HepG2 (cell line): ENCODE results near the gene NEAT1. TPM values are rescaled to one million over a fixed set of nuclear protein-coding genes. Genes with fewer than 3 reads are reported as not detected.

Experiments used
- AFF4 ChIP-seq: sonication (generic); formaldehyde crosslinking; IDR thresholded peaks from 2 replicates; pipeline ENCODE4 v1.4.0; 2020; ENCODE audit warnings: missing genetic modification reagents
- ARID5B ChIP-seq: IDR thresholded peaks from 2 replicates; pipeline ENCODE4 v1.4.0; 2020; ENCODE audit warnings: mild to moderate bottlenecking, missing genetic modification reagents
- CHD4 ChIP-seq: fragments of 200-600 bp; sonication (generic); IDR thresholded peaks from 2 replicates; pipeline ENCODE4 v1.7.0; 2017; ENCODE audit warnings: mild to moderate bottlenecking, low read length, borderline replicate concordance
- ERF ChIP-seq: IDR thresholded peaks from 2 replicates; pipeline ENCODE4 v1.6.1; 2018; ENCODE audit warnings: missing biosample characterization, missing genetic modification reagents
- HIC2 ChIP-seq: sonication (generic); formaldehyde crosslinking; IDR thresholded peaks from 2 replicates; pipeline ENCODE4 v1.9.0; 2022; ENCODE audit warnings: low read depth, missing genetic modification reagents
- KAT7 ChIP-seq: IDR thresholded peaks from 2 replicates; pipeline ENCODE4 v1.6.1; 2018; ENCODE audit warnings: borderline replicate concordance, missing compliant biosample characterization
- NONO ChIP-seq, 2 experiments: fragments of 450-650 bp in 1 of 2; sonication (generic) in 1 of 2; formaldehyde crosslinking in 1 of 2; IDR thresholded peaks in 1 of 2; conservative IDR thresholded peaks in 1 of 2; 2 replicates each; pipeline versions ENCODE4 v1.6.1 to v1.8.0; 2017 to 2022; ENCODE audit warnings: mild to moderate bottlenecking in 1 of 2, missing genetic modification reagents in 1 of 2, moderate library complexity in 1 of 2
- POGK ChIP-seq: sonication (generic); formaldehyde crosslinking; conservative IDR thresholded peaks from 2 replicates; pipeline ENCODE4 v1.8.0; 2022; ENCODE audit warnings: mild to moderate bottlenecking, moderate library complexity, missing genetic modification reagents
- POLR2G ChIP-seq: fragments of 200-400 bp; formaldehyde crosslinking; IDR thresholded peaks from 2 replicates; pipeline ENCODE4 v1.6.1; 2018; ENCODE audit warnings: mild to moderate bottlenecking, low read depth, low read length, moderate library complexity
- ZBTB7B ChIP-seq: sonication (generic); formaldehyde crosslinking; IDR thresholded peaks from 2 replicates; pipeline ENCODE4 v1.4.0; 2020; ENCODE audit warnings: missing genetic modification reagents
- ZC3H4 ChIP-seq: sonication (generic); formaldehyde crosslinking; IDR thresholded peaks from 2 replicates; pipeline ENCODE4 v1.4.0; 2020; ENCODE audit warnings: missing genetic modification reagents, borderline replicate concordance
- ZNF232 ChIP-seq: sonication (generic); formaldehyde crosslinking; IDR thresholded peaks from 2 replicates; pipeline ENCODE4 v1.4.0; 2020; ENCODE audit warnings: missing genetic modification reagents, borderline replicate concordance
- ZNF558 ChIP-seq: sonication (generic); formaldehyde crosslinking; IDR thresholded peaks from 2 replicates; pipeline ENCODE4 v1.9.0; 2022; ENCODE audit warnings: mild to moderate bottlenecking, missing genetic modification reagents, borderline replicate concordance
- ZNF564 ChIP-seq: sonication (generic); formaldehyde crosslinking; IDR thresholded peaks from 2 replicates; pipeline ENCODE4 v1.8.1; 2023; ENCODE audit warnings: mild to moderate bottlenecking, missing genetic modification reagents
- ZNF7 ChIP-seq: IDR thresholded peaks from 2 replicates; pipeline ENCODE4 v1.6.1; 2016; ENCODE audit warnings: missing biosample characterization, missing genetic modification reagents
- ZNF878 ChIP-seq: sonication (generic); formaldehyde crosslinking; IDR thresholded peaks from 2 replicates; pipeline ENCODE4 v1.8.1; 2023; ENCODE audit warnings: mild to moderate bottlenecking, missing genetic modification reagents, moderate library complexity
- polyA plus RNA-seq, 8 experiments: library from polyadenylated mRNA; depleted of rRNA in 3 of 8; stranded (reverse) in 7 of 8; unstranded in 1 of 8; fragments of >200 nt; fragmentation: Illumina TruSeq in 4 of 8; extraction: Trizol in 4 of 8; gene quantifications; 2 replicates each; pipeline versions ENCODE4 v1.2.1 to v1.2.3, GENCODE V29; 2011 to 2016; ENCODE audit warnings: low read depth in 4 of 8, missing spikeins in 1 of 8, mixed read lengths in 1 of 8; ENCODE audit not compliant: insufficient read depth in 1 of 8
- total RNA-seq, 5 experiments: library from RNA; depleted of rRNA; stranded (reverse); fragments of >200 nt; fragmentation: Illumina TruSeq; extraction: Trizol; gene quantifications; 2 replicates each; pipeline ENCODE4 v1.2.3, GENCODE V29; 2016; ENCODE audit warnings: low read depth in 1 of 5

Gene NEAT1
- total and polyA plus RNA-seq, 2 of the 13 experiments (the other 11 are each of a cell fraction or from before 2014, with no cell fraction given) = 20.5 to 41.2 TPM

GRCh38 chr11:65427691-65428577 lies 5.3 kb downstream of the NEAT1 start (continued):
- TF ChIP-seq POGK (CRISPR knock-in tag) (0 out of 2 replicates have a peak, but pooled peaks have one; percentile 4), ZBTB7B (CRISPR knock-in tag) (peak; percentile 9; the same call in 1 of the 2 replicates), CHD4 (no peak), ZNF564 (peak; percentile 24; the same call in 1 of the 2 replicates), POLR2G (peak; percentile 87), ZC3H4 (CRISPR knock-in tag) (peak; percentile 37; the same call in 1 of the 2 replicates), AFF4 (CRISPR knock-in tag) (peak; percentile 95; the same call in 1 of the 2 replicates), KAT7 (CRISPR knock-in tag) (peak; percentile 11; the same call in 1 of the 2 replicates), ZNF7 (CRISPR knock-in tag) (peak; percentile 4; the same call in 1 of the 2 replicates), NONO (IDR thresholded peaks at IDR 0.05) (no peak), NONO (CRISPR knock-in tag; conservative IDR thresholded peaks at IDR 0.05) (peak; percentile 14; the same call in 1 of the 2 replicates), ZNF232 (CRISPR knock-in tag) (no peak), ARID5B (CRISPR knock-in tag) (no peak), ZNF558 (peak; percentile 52; the same call in 1 of the 2 replicates), ZNF878 (CRISPR knock-in tag) (no peak), ERF (CRISPR knock-in tag) (0 out of 2 replicates have a peak, but pooled peaks have one; percentile 15), HIC2 (peak; percentile 51; the same call in 1 of the 2 replicates)
